DND-41 (cell line): Measurements from ENCODE around the gene SLC27A2.

Experiments used
- ATAC-seq: fragments of 200-7000 bp; cut with Tn5 transposase; 3 replicates; pipeline ENCODE4 v1.9.1; 2021; ENCODE audit warnings: low read depth; ENCODE audit not compliant: insufficient read depth
- DNase-seq: peaks from one replicate; pipeline ENCODE4 v3.0.0-alpha.2; 2020
- H2AFZ ChIP-seq: 2 replicates; pipeline ENCODE4 v1.6.0; 2012; ENCODE audit warnings: low read depth, low read length
- H3K27ac ChIP-seq: 2 replicates; pipeline ENCODE4 v1.5.1; 2012; ENCODE audit warnings: low read length, inconsistent platforms
- H3K27me3 ChIP-seq: fragments of 200-600 bp; sonication (generic); 2 replicates; pipeline ENCODE4 v1.6.0; 2012; ENCODE audit warnings: low read length, mild to moderate bottlenecking, inconsistent platforms; ENCODE audit not compliant: insufficient read depth, poor library complexity
- H3K36me3 ChIP-seq: 2 replicates; pipeline ENCODE4 v1.5.1; 2012; ENCODE audit warnings: low read length, inconsistent platforms; ENCODE audit not compliant: insufficient read depth
- H3K4me1 ChIP-seq: 2 replicates; pipeline ENCODE4 v1.5.1; 2012; ENCODE audit warnings: mild to moderate bottlenecking, low read length; ENCODE audit not compliant: insufficient read depth
- H3K4me2 ChIP-seq: 2 replicates; pipeline ENCODE4 v1.6.0; 2012; ENCODE audit warnings: mild to moderate bottlenecking, moderate library complexity, low read length, inconsistent platforms; ENCODE audit not compliant: insufficient read depth
- H3K4me3 ChIP-seq, 2 experiments: fragments of 200-600 bp in 1 of 2; shearing (Covaris generic) in 1 of 2; 2 replicates each; pipeline ENCODE4 v1.5.1; 2012 to 2016; ENCODE audit warnings: inconsistent platforms in 2 of 2, low read length in 2 of 2, mild to moderate bottlenecking in 2 of 2, low read depth in 1 of 2, moderate library complexity in 1 of 2
- H3K79me2 ChIP-seq: 2 replicates; pipeline ENCODE4 v1.6.0; 2012; ENCODE audit warnings: low read length, inconsistent platforms; ENCODE audit not compliant: insufficient read depth
- H3K9ac ChIP-seq: 2 replicates; pipeline ENCODE4 v1.6.0; 2012; ENCODE audit warnings: low read depth, mild to moderate bottlenecking, inconsistent platforms, low read length, moderate library complexity
- H3K9me3 ChIP-seq: 2 replicates; pipeline ENCODE4 v1.5.1; 2012; ENCODE audit warnings: low read length, moderate library complexity, mild to moderate bottlenecking, inconsistent platforms; ENCODE audit not compliant: insufficient read depth, severe bottlenecking
- H4K20me1 ChIP-seq: 2 replicates; pipeline ENCODE4 v1.6.0; 2012; ENCODE audit warnings: low read length; ENCODE audit not compliant: insufficient read depth
- CTCF ChIP-seq: IDR thresholded peaks from 2 replicates; pipeline ENCODE4 v1.5.1; 2012; ENCODE audit warnings: borderline replicate concordance, low read length, moderate library complexity, mild to moderate bottlenecking; ENCODE audit not compliant: poor library complexity, severe bottlenecking; ENCODE audit errors: extremely low read depth
- EZH2 ChIP-seq: IDR thresholded peaks from 3 replicates; pipeline ENCODE4 v1.6.1; 2012; ENCODE audit warnings: borderline replicate concordance, low read depth, mild to moderate bottlenecking, moderate library complexity, low read length, inconsistent platforms; ENCODE audit not compliant: severe bottlenecking

The SLC27A2 gene

DNA sequence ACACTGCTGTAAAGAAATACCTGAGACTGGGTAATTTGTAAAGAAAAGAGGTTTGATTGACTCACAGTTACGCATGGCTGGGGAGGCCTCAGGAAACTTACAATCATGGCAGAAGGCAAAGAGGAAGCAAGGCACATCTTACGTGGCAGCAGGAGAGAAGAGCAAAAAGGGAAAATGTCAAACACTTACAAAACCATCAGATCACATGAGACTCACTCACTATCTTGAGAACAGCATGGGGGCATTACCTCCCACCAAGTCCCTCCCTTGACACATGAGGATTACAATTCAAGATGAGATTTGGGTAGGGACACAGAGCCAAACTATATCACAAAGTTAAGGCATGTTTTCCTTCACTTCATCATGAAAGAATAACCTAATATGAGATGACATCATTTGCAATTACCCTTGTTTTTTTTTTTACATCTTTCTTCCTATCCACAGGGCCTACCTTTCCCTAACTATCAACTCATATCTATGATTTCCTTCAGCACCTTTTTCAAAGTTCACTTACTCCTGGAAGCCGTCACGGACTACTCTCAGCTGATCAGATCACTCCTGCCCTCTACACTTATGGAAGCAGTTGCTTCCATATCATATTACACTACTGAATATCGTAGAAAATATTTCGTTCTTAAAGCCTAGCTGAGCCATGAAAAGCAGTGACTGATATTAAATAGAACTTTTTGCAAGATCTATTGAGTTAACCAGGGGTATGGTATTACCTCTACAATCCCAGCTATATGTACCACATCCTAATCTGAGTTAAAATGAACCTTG is 37.5 kb upstream of the SLC27A2 start:
- H3K79me2 ChIP-seq = no peaks in the 10 kb centered on the region
- ATAC-seq (no peak), DNase-seq (no peak)
- no peaks in the 10 kb centered on the region for H3K36me3 ChIP-seq
- no peak for TF ChIP-seq EZH2
- TF ChIP-seq CTCF = no peak
- H3K9me3 ChIP-seq = no peaks in the 10 kb centered on the region
- H3K4me1 ChIP-seq = no peaks in the 10 kb centered on the region
- no peaks in the 10 kb centered on the region for H3K27me3 ChIP-seq
- H4K20me1 ChIP-seq = no peaks in the 10 kb centered on the region
- H3K4me2 ChIP-seq = no peak overlapping the region
- no peak overlapping the region for H3K4me3 ChIP-seq
- no peak overlapping the region for H2AFZ ChIP-seq
- no peak overlapping the region for H3K27ac ChIP-seq
- no peak overlapping the region for H3K9ac ChIP-seq

GRCh38 chr15:50145451-50145872 is 36.5 kb upstream of the SLC27A2 start:
- Histone ChIP-seq H3K4me3 (no peak overlapping the region), H4K20me1 (no peaks in the 10 kb centered on the region), H3K79me2 (no peaks in the 10 kb centered on the region), H2AFZ (no peak overlapping the region), H3K9me3 (no peaks in the 10 kb centered on the region), H3K36me3 (no peaks in the 10 kb centered on the region), H3K4me2 (no peak overlapping the region), H3K27ac (no peak overlapping the region), H3K27me3 (no peaks in the 10 kb centered on the region), H3K4me1 (no peaks in the 10 kb centered on the region), H3K9ac (no peak overlapping the region)
- TF ChIP-seq EZH2 (no peak), CTCF (peak; percentile 63)
- DNase-seq = no peak
- peak; percentile 72 for ATAC-seq

GRCh38 chr15:50146632-50147031 is 35.4 kb upstream of the SLC27A2 start:
- Histone ChIP-seq H3K4me3 (no peak overlapping the region), H3K4me2 (no peak overlapping the region), H4K20me1 (no peaks in the 10 kb centered on the region), H3K9me3 (no peaks in the 10 kb centered on the region), H3K27me3 (no peaks in the 10 kb centered on the region), H3K36me3 (no peaks in the 10 kb centered on the region), H3K9ac (no peak overlapping the region), H2AFZ (no peak overlapping the region), H3K27ac (no peak overlapping the region), H3K4me1 (no peaks in the 10 kb centered on the region), H3K79me2 (no peaks in the 10 kb centered on the region)
- ATAC-seq (no peak), DNase-seq (no peak)
- TF ChIP-seq EZH2 = no peak
- no peak for TF ChIP-seq CTCF
